HEK293T (cell line): Measurements from ENCODE around the gene EVA1A.

ENCODE experiments used
- ARNT ChIP-seq: fragments of 450-650 bp; IDR thresholded peaks from 2 replicates; pipeline ENCODE4 v1.6.1; 2017; ENCODE audit warnings: mild to moderate bottlenecking
- BHLHE40 ChIP-seq: fragments of 450-650 bp; IDR thresholded peaks from 2 replicates; pipeline ENCODE4 v1.6.1; 2016; ENCODE audit warnings: mild to moderate bottlenecking, moderate library complexity, borderline replicate concordance
- ELF4 ChIP-seq: fragments of 450-650 bp; IDR thresholded peaks from 2 replicates; pipeline ENCODE4 v1.6.1; 2017; ENCODE audit warnings: antibody characterized with exemption
- FOXK2 ChIP-seq: fragments of 450-650 bp; IDR thresholded peaks from 2 replicates; pipeline ENCODE4 v1.6.1; 2016; ENCODE audit warnings: mild to moderate bottlenecking
- FOXM1 ChIP-seq: fragments of 450-650 bp; IDR thresholded peaks from 2 replicates; pipeline ENCODE4 v1.6.1; 2017; ENCODE audit warnings: mild to moderate bottlenecking, borderline replicate concordance
- HDGF ChIP-seq: fragments of 450-650 bp; IDR thresholded peaks from 2 replicates; pipeline ENCODE4 v1.6.1; 2017; ENCODE audit warnings: antibody characterized with exemption, borderline replicate concordance
- L3MBTL2 ChIP-seq: fragments of 450-650 bp; conservative IDR thresholded peaks from 2 replicates; pipeline ENCODE4 v1.6.1; 2016; ENCODE audit warnings: mild to moderate bottlenecking
- LEF1 ChIP-seq: fragments of 450-650 bp; IDR thresholded peaks from 2 replicates; pipeline ENCODE4 v1.6.1; 2017; ENCODE audit warnings: mild to moderate bottlenecking, borderline replicate concordance
- NFRKB ChIP-seq: fragments of 450-650 bp; IDR thresholded peaks from 2 replicates; pipeline ENCODE4 v1.6.1; 2016; ENCODE audit warnings: mild to moderate bottlenecking, moderate library complexity
- SUZ12 ChIP-seq: fragments of 450-650 bp; IDR thresholded peaks from 2 replicates; pipeline ENCODE4 v1.6.1; 2016; ENCODE audit warnings: mild to moderate bottlenecking

DNA sequence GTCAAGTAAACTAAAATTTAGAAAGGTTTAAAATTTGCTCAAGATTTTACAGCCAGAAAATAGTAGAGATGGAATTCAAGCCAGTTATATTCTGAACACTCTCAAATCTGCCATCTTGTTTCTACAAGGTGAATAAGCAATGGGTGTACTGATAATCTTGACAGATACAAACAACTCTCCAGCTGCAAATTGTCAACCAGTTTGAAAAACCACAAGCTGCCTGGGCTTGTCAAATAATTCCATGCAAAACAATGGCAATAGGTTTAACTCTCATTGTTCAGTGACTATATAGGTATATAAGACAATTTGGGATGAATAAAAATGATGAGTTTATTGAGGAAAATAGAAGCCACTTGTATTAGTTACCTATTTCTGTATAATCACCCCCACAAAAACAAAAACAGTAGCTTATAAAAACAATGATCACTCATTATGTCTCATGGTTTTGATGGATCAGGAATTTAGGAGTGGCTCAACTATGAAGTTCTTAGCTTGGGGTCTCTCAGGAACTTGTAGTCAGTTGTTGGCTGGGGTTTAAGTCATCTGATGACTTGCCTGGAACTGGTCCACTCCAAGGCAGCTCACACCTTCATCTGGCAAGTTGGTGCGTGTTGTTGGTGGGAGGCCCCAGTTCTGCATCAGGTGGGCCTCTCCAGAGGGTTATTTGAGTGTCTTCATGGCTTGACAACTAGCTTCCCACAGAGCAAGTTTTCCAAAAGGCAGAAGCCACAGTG, 12.6 kb upstream of the EVA1A start:
- TF ChIP-seq FOXM1 (no peak), HDGF (no peak), NFRKB (no peak), FOXK2 (no peak), L3MBTL2 (no peak), ARNT (no peak), SUZ12 (no peak), ELF4 (no peak), BHLHE40 (no peak), LEF1 (no peak)
